SK-N-SH treated with all-trans-retinoic acid at 6 μM for 48 hours (cell line): ENCODE data around the gene HMX3.

Experiments used
- ATAC-seq: fragments of 200-7000 bp; cut with Tn5 transposase; 3 replicates; pipeline ENCODE4 v1.9.1; 2020; ENCODE audit warnings: mild to moderate bottlenecking, moderate library complexity
- ARNTL ChIP-seq: fragments of 450-650 bp; formaldehyde crosslinking; IDR thresholded peaks from 2 replicates; pipeline ENCODE4 v1.5.0; 2020; ENCODE audit warnings: low read depth, mild to moderate bottlenecking, moderate library complexity, borderline replicate concordance
- BACH2 ChIP-seq: fragments of 250-450 bp; sonication (Bioruptor Pico); IDR thresholded peaks from 2 replicates; pipeline ENCODE4 v1.9.0; 2021; ENCODE audit warnings: mild to moderate bottlenecking, borderline replicate concordance
- CSDC2 ChIP-seq: fragments of 250-450 bp; sonication (Bioruptor Pico); IDR thresholded peaks from 2 replicates; pipeline ENCODE4 v1.5.0; 2020; ENCODE audit warnings: mild to moderate bottlenecking, moderate library complexity
- GLIS3 ChIP-seq: fragments of 250-450 bp; sonication (Bioruptor Pico); IDR thresholded peaks from 2 replicates; pipeline ENCODE4 v1.5.0; 2020; ENCODE audit warnings: mild to moderate bottlenecking, moderate library complexity
- ISL1 ChIP-seq: fragments of 250-450 bp; sonication (Bioruptor Pico); IDR thresholded peaks from 2 replicates; pipeline ENCODE4 v2.1.2; 2022; ENCODE audit warnings: mild to moderate bottlenecking, moderate library complexity
- OSR1 ChIP-seq: fragments of 250-450 bp; sonication (Bioruptor Pico); IDR thresholded peaks from 2 replicates; pipeline ENCODE4 v1.8.0; 2022; ENCODE audit warnings: moderate library complexity, mild to moderate bottlenecking, inconsistent platforms
- PPARA ChIP-seq: fragments of 250-450 bp; sonication (Bioruptor Pico); IDR thresholded peaks from 2 replicates; pipeline ENCODE4 v1.5.0; 2020; ENCODE audit warnings: mild to moderate bottlenecking, borderline replicate concordance
- RARB ChIP-seq: fragments of 250-450 bp; sonication (Bioruptor Pico); IDR thresholded peaks from 2 replicates; pipeline ENCODE4 v1.8.0; 2021; ENCODE audit warnings: mild to moderate bottlenecking, moderate library complexity
- SNAI2 ChIP-seq: fragments of 250-450 bp; sonication (Bioruptor Pico); IDR thresholded peaks from 2 replicates; pipeline ENCODE4 v1.5.0; 2020; ENCODE audit warnings: mild to moderate bottlenecking, moderate library complexity
- TCF4 ChIP-seq: fragments of 250-450 bp; sonication (Bioruptor Pico); IDR thresholded peaks from 2 replicates; pipeline ENCODE4 v1.8.0; 2021; ENCODE audit warnings: mild to moderate bottlenecking, moderate library complexity, borderline replicate concordance
- TOX ChIP-seq: fragments of 250-450 bp; sonication (Bioruptor Pico); IDR thresholded peaks from 2 replicates; pipeline ENCODE4 v1.8.0; 2021; ENCODE audit warnings: mild to moderate bottlenecking, moderate library complexity, borderline replicate concordance
- ZC3H10 ChIP-seq: fragments of 250-450 bp; sonication (Bioruptor Pico); IDR thresholded peaks from 2 replicates; pipeline ENCODE4 v1.5.1; 2021; ENCODE audit warnings: mild to moderate bottlenecking, moderate library complexity
- ZFP3 ChIP-seq: fragments of 250-450 bp; sonication (Bioruptor Pico); IDR thresholded peaks from 2 replicates; pipeline ENCODE4 v1.5.0; 2020; ENCODE audit warnings: mild to moderate bottlenecking, moderate library complexity
- ZFP30 ChIP-seq: fragments of 450-650 bp; formaldehyde crosslinking; IDR thresholded peaks from 2 replicates; pipeline ENCODE4 v1.5.0; 2022; ENCODE audit warnings: mild to moderate bottlenecking, moderate library complexity
- ZNF565 ChIP-seq: fragments of 450-650 bp; formaldehyde crosslinking; conservative IDR thresholded peaks from 2 replicates; pipeline ENCODE4 v1.5.0; 2020; ENCODE audit warnings: low read depth, mild to moderate bottlenecking, moderate library complexity
- ZNF70 ChIP-seq: fragments of 450-650 bp; formaldehyde crosslinking; IDR thresholded peaks from 2 replicates; pipeline ENCODE4 v1.5.0; 2020; ENCODE audit warnings: mild to moderate bottlenecking, moderate library complexity
- TF ChIP-seq, protein P1 (sequence below): fragments of 250-450 bp; sonication (Bioruptor Pico); IDR thresholded peaks from 2 replicates; pipeline ENCODE4 v1.5.1; 2021; ENCODE audit warnings: mild to moderate bottlenecking, moderate library complexity
- TF ChIP-seq, protein P2 (sequence below): fragments of 250-450 bp; sonication (Bioruptor Pico); IDR thresholded peaks from 2 replicates; pipeline ENCODE4 v1.5.1; 2020; ENCODE audit warnings: low read depth, mild to moderate bottlenecking, moderate library complexity
- TF ChIP-seq, protein P3 (sequence below): fragments of 250-450 bp; sonication (Bioruptor Pico); IDR thresholded peaks from 2 replicates; pipeline ENCODE4 v1.8.0; 2021; ENCODE audit warnings: low read depth, mild to moderate bottlenecking, moderate library complexity, borderline replicate concordance

Gene HMX3

DNA sequence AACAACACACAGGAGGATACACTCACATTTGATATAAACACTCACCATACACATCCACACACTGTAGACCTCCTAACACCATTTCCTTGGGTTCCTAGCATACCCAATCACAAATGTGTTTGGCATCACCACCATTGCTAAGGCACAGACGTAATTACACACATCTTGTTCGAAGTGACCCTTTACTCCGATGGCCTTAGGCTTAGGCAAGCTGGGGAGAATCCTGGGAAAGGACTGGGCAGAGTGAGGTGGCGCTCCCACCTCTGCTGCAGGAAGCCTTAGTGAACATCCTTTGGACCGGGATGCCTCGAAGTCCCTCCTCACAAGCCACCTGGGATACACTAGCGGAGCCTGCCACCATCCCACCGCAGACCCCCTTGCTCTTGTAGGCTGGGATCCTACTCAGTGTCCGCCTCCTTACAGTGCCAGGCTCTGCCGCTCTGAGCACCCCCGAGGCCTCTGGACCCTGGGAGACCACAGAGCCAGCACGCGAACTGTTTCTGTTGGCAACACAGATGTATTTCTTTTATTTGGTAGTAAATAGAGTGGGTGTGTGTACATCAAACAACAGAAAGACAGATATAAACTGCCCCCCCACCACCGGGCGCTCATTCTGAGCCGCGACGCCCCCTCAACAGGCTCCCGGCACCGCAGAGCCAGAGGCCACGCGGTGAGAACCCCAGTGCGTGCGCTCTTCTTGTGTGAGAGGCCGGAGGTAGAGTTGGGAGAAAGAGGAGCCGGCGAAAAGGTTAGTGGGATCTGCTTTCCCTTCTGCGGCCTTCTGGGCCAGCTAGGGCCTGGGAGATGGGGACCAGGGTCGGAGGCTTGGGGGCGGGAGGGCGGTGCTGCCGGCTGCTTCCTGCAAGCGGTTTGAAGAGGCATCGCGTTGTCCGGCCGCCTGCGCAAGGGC is 6.3 kb downstream of the HMX3 start (continued):
- TF ChIP-seq TOX (CRISPR knock-in tag) (no peak), ZFP3 (CRISPR knock-in tag) (no peak)
- TF ChIP-seq, protein P1, sequence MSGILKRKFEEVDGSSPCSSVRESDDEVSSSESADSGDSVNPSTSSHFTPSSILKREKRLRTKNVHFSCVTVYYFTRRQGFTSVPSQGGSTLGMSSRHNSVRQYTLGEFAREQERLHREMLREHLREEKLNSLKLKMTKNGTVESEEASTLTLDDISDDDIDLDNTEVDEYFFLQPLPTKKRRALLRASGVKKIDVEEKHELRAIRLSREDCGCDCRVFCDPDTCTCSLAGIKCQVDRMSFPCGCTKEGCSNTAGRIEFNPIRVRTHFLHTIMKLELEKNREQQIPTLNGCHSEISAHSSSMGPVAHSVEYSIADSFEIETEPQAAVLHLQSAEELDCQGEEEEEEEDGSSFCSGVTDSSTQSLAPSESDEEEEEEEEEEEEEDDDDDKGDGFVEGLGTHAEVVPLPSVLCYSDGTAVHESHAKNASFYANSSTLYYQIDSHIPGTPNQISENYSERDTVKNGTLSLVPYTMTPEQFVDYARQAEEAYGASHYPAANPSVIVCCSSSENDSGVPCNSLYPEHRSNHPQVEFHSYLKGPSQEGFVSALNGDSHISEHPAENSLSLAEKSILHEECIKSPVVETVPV (CRISPR knock-in tag), result no peak

DNA sequence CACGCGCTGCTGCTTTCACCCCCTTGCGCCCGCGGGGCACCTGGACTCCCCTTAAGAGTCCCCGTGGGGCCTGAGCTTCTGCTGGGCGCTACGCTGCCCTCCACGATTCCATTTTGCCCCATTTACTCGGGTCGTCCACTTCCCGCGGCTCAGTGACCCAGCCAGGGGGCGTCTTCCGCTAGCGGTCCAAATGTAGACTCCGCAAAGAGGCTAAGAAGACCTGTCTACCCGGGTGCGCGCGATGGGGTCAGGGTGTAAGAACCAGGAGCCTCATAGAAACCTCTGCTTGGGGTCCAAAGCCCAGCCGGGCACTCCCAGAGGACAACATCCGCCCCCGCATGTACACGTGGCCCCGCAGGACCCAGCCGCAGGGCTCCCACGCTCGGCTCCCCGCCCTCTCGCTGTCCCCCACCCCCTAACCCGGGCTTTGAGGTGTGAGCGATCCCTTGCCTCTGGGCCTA is 7.0 kb downstream of the HMX3 start:
- no peak for TF ChIP-seq GLIS3 (CRISPR knock-in tag)
- TF ChIP-seq ZNF565 (CRISPR knock-in tag), result no peak
- no peak for TF ChIP-seq ARNTL (CRISPR knock-in tag)
- no peak for TF ChIP-seq PPARA (CRISPR knock-in tag)
- TF ChIP-seq SNAI2 (CRISPR knock-in tag), result no peak
- no peak for TF ChIP-seq ZC3H10 (CRISPR knock-in tag)
- TF ChIP-seq, protein P2, sequence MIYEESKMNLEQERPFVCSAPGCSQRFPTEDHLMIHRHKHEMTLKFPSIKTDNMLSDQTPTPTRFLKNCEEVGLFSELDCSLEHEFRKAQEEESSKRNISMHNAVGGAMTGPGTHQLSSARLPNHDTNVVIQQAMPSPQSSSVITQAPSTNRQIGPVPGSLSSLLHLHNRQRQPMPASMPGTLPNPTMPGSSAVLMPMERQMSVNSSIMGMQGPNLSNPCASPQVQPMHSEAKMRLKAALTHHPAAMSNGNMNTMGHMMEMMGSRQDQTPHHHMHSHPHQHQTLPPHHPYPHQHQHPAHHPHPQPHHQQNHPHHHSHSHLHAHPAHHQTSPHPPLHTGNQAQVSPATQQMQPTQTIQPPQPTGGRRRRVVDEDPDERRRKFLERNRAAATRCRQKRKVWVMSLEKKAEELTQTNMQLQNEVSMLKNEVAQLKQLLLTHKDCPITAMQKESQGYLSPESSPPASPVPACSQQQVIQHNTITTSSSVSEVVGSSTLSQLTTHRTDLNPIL (CRISPR knock-in tag), result no peak
- TF ChIP-seq ZNF70 (CRISPR knock-in tag), result no peak
- TF ChIP-seq OSR1 (CRISPR knock-in tag), result no peak
- TF ChIP-seq ISL1 (CRISPR knock-in tag), result no peak
- no peak for TF ChIP-seq RARB
- TF ChIP-seq, all 23 proteins: peak for 0
- no peak for ATAC-seq

DNA sequence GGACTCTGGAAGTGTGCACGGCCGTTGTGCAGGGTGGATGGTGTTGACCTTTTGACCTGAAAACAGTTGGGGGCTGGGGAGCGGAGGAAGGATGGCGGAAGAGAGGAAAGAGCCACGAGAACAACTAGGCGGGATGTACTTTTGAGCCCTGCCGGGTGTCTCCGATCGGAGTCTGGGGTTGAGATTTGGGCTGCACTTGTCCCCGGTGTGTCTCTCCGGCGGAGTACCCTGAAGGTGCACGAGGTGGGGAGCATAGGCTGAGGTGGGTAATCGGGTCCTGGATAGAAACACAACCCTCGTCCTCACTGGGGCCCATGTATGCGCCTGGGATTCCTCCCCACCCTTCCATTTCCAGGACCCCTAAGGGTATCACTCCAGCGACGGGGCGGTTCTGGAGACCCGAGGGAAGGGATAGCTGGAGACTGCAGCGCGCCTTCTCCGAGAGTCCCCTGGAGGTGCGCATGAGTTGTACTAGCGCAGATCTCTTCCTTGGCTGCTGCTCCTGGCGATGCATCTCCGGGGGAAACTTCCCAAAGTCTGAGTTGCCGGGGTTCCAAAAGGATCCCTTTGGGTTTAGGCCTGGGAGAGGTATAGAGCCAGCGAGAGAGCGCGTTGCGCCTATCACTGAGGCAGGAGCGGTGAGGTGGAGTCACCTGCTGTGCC is 7.5 kb downstream of the HMX3 start:
- no peak for ATAC-seq
- no peak for TF ChIP-seq ZFP30
- no peak for TF ChIP-seq BACH2 (CRISPR knock-in tag)
- no peak for TF ChIP-seq ZFP3 (CRISPR knock-in tag)
- TF ChIP-seq ZNF70 (CRISPR knock-in tag), result no peak
- no peak for TF ChIP-seq CSDC2
- no peak for TF ChIP-seq ZNF565 (CRISPR knock-in tag)
- TF ChIP-seq TOX (CRISPR knock-in tag), result no peak
- TF ChIP-seq GLIS3 (CRISPR knock-in tag), result no peak
- TF ChIP-seq PPARA (CRISPR knock-in tag), result no peak
- TF ChIP-seq OSR1 (CRISPR knock-in tag), result no peak
- TF ChIP-seq, protein P3, sequence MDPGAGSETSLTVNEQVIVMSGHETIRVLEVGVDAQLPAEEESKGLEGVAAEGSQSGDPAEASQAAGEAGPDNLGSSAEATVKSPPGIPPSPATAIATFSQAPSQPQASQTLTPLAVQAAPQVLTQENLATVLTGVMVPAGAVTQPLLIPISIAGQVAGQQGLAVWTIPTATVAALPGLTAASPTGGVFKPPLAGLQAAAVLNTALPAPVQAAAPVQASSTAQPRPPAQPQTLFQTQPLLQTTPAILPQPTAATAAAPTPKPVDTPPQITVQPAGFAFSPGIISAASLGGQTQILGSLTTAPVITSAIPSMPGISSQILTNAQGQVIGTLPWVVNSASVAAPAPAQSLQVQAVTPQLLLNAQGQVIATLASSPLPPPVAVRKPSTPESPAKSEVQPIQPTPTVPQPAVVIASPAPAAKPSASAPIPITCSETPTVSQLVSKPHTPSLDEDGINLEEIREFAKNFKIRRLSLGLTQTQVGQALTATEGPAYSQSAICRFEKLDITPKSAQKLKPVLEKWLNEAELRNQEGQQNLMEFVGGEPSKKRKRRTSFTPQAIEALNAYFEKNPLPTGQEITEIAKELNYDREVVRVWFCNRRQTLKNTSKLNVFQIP (CRISPR knock-in tag), result no peak
- TF ChIP-seq, protein P1 (CRISPR knock-in tag), result no peak
- no peak for TF ChIP-seq ARNTL (CRISPR knock-in tag)
- TF ChIP-seq TCF4, result no peak
- no peak for TF ChIP-seq ISL1 (CRISPR knock-in tag)

DNA sequence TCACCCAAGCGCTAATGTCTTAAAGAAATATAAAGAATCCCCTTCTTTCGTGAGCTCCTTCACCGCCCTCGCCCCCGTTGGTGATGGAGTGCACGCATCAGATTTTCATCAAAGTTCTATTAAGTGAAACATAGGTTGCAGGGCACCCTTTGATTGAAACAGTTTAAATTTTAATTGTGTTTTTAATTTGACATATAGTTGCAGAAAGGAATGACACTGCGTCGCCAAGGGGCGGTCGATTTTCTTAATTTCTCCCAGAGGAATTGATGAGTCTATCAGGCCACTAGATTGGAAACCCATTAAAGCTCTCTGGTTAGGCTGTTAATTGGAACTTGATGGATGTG is 8.0 kb downstream of the HMX3 start:
- ATAC-seq, result no peak
- TF ChIP-seq, protein P3 (CRISPR knock-in tag), result no peak
- no peak for TF ChIP-seq OSR1 (CRISPR knock-in tag)
